ENCODE measurements around the gene INPP5A. TPM values are rescaled to one million over a fixed set of nuclear protein-coding genes. Genes with fewer than 3 reads are reported as not detected.

INPP5A gene
- total and polyA plus RNA-seq, 10 of the 15 experiments (the other 5 are each of a cell fraction or from before 2014, with no cell fraction given): 0.52 to 15.0 (median 6.3) TPM

DNA sequence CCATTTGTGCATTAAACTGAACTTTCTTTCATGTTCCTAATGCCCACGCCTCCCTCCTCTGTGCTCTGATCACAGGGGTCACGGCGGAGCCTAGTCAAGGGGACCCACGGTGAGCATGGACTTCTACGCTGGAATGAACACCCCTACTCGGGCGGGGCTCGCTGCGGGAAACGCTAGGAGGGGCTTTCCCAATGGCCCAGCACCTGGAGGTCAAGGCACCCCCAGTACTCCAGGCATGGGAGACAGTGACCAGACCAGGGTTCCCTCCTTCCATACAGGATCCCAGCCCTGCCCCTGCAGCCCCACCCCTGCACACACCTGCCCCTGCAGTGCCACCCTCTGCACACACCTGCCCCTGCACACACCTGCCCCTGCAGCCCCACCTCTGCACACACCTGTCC is 275.4 kb downstream of the INPP5A start:
- Histone ChIP-seq H3K27ac (ENCODE audit: control insufficient read depth, insufficient read depth) (no peak overlapping the region), H4K20me1 (ENCODE audit: control insufficient read depth, insufficient read depth) (no peaks in the 10 kb centered on the region), H3K4me3 (no peak overlapping the region), H2AFZ (ENCODE audit: control insufficient read depth, low read depth, low read length) (no peak overlapping the region), H3K9ac (ENCODE audit: control insufficient read depth, insufficient read depth, low read length) (no peak overlapping the region), H3K27me3 (replicated peaks in 1 of 2; ENCODE audit: control insufficient read depth in 2 of 2, insufficient read depth in 2 of 2, low read length in 1 of 2) (no peaks in the 10 kb centered on the region), H3K4me2 (ENCODE audit: control insufficient read depth, insufficient read depth) (no peak overlapping the region), H3K36me3 (ENCODE audit: control insufficient read depth in 2 of 2, insufficient read depth in 2 of 2, low read length in 1 of 2) (no peaks in the 10 kb centered on the region), H3K79me2 (ENCODE audit: control insufficient read depth, insufficient read depth, low read length) (no peaks in the 10 kb centered on the region), H3K4me1 (ENCODE audit: control insufficient read depth, insufficient read depth, low read length) (no peaks in the 10 kb centered on the region), H3K9me3 (replicated peaks; ENCODE audit: control insufficient read depth, insufficient read depth, low read length) (no peaks in the 10 kb centered on the region; the same call in 2 of the 3 replicates)
- DNase-seq (ENCODE audit: low read depth, low spot score) (no peak), ATAC-seq (no peak), FAIRE-seq (no peak)
- SMC1A ChIA-PET (ENCODE audit: uncharacterized antibody, unreplicated experiment): no interaction called here
- no peak for TF ChIP-seq BHLHE40 (IDR thresholded peaks at IDR 0.05; ENCODE audit: borderline replicate concordance in 1 of 2, low read depth in 2 of 2, low read length in 1 of 2)
- no peak for TF ChIP-seq DPF2 (IDR thresholded peaks at IDR 0.05)
- TF ChIP-seq, protein P1, sequence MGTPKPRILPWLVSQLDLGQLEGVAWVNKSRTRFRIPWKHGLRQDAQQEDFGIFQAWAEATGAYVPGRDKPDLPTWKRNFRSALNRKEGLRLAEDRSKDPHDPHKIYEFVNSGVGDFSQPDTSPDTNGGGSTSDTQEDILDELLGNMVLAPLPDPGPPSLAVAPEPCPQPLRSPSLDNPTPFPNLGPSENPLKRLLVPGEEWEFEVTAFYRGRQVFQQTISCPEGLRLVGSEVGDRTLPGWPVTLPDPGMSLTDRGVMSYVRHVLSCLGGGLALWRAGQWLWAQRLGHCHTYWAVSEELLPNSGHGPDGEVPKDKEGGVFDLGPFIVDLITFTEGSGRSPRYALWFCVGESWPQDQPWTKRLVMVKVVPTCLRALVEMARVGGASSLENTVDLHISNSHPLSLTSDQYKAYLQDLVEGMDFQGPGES (IDR thresholded peaks at IDR 0.05): no peak
- TF ChIP-seq ZBED1 (IDR thresholded peaks at IDR 0.05; ENCODE audit: borderline replicate concordance): no peak
- TF ChIP-seq, protein P2, sequence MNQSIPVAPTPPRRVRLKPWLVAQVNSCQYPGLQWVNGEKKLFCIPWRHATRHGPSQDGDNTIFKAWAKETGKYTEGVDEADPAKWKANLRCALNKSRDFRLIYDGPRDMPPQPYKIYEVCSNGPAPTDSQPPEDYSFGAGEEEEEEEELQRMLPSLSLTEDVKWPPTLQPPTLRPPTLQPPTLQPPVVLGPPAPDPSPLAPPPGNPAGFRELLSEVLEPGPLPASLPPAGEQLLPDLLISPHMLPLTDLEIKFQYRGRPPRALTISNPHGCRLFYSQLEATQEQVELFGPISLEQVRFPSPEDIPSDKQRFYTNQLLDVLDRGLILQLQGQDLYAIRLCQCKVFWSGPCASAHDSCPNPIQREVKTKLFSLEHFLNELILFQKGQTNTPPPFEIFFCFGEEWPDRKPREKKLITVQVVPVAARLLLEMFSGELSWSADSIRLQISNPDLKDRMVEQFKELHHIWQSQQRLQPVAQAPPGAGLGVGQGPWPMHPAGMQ (IDR thresholded peaks at IDR 0.05; ENCODE audit: borderline replicate concordance): no peak
- TF ChIP-seq CEBPB (IDR thresholded peaks at IDR 0.05; ENCODE audit: borderline replicate concordance in 1 of 2, low read depth in 2 of 2, low read length in 2 of 2): no peak
- no peak for TF ChIP-seq CREB1 (IDR thresholded peaks at IDR 0.05; ENCODE audit: low read depth)
- TF ChIP-seq, protein P3, sequence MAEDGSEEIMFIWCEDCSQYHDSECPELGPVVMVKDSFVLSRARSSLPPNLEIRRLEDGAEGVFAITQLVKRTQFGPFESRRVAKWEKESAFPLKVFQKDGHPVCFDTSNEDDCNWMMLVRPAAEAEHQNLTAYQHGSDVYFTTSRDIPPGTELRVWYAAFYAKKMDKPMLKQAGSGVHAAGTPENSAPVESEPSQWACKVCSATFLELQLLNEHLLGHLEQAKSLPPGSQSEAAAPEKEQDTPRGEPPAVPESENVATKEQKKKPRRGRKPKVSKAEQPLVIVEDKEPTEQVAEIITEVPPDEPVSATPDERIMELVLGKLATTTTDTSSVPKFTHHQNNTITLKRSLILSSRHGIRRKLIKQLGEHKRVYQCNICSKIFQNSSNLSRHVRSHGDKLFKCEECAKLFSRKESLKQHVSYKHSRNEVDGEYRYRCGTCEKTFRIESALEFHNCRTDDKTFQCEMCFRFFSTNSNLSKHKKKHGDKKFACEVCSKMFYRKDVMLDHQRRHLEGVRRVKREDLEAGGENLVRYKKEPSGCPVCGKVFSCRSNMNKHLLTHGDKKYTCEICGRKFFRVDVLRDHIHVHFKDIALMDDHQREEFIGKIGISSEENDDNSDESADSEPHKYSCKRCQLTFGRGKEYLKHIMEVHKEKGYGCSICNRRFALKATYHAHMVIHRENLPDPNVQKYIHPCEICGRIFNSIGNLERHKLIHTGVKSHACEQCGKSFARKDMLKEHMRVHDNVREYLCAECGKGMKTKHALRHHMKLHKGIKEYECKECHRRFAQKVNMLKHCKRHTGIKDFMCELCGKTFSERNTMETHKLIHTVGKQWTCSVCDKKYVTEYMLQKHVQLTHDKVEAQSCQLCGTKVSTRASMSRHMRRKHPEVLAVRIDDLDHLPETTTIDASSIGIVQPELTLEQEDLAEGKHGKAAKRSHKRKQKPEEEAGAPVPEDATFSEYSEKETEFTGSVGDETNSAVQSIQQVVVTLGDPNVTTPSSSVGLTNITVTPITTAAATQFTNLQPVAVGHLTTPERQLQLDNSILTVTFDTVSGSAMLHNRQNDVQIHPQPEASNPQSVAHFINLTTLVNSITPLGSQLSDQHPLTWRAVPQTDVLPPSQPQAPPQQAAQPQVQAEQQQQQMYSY (CRISPR knock-in tag; IDR thresholded peaks at IDR 0.05): no peak
- TF ChIP-seq CHD2 (IDR thresholded peaks at IDR 0.05; ENCODE audit: borderline replicate concordance, low read depth, low read length): no peak
- TF ChIP-seq KAT2A (conservative IDR thresholded peaks at IDR 0.05; ENCODE audit: control insufficient read depth, low read depth, low read length): no peak
- TF ChIP-seq NFXL1 (IDR thresholded peaks at IDR 0.05; ENCODE audit: borderline replicate concordance): no peak
- TF ChIP-seq NFIC (IDR thresholded peaks at IDR 0.05; ENCODE audit: low read depth, low read length): no peak
- intact Hi-C loops (cut with micrococcal nuclease; ENCODE audit: unreplicated experiment): no loop called here
- CTCF ChIA-PET: no interaction called here
- POLR2A ChIA-PET: no interaction called here
- no TSS peak for BruUV-seq (replicated peaks)
- 71% methylated on average over 10 of the region's 10 CpGs for WGBS (ENCODE audit: insufficient coverage, insufficient replicate concordance, low lambda C conversion rate, missing lambda C conversion rate)
- RAD21 ChIA-PET (ENCODE audit: unreplicated experiment): no interaction called here
- in situ Hi-C loops (cut with MboI): no loop called here

Measured in GM12878 (cell line).